Stomach (tissue), 4 donors: ENCODE results near the gene CCT4.

Source experiments
- POLR2A ChIP-seq, 4 donors: fragments of 450-650 bp; IDR thresholded peaks; one replicate each; pipeline ENCODE4 v1.6.1; 2016; ENCODE audit warnings: antibody characterized with exemption in 4 of 4, control low read depth in 2 of 4, mild to moderate bottlenecking in 1 of 4, moderate library complexity in 1 of 4
- POLR2AphosphoS5 ChIP-seq, 3 donors: sonication (generic); formaldehyde crosslinking; IDR thresholded peaks; one replicate each; pipeline ENCODE4 v1.6.1; 2016; ENCODE audit warnings: antibody characterized with exemption in 3 of 3
- TF ChIP-seq, protein P1 (sequence below), 7 experiments: fragments of 450-650 bp in 4 of 7; fragments of 200-600 bp in 3 of 7; sonication (generic) in 3 of 7; IDR thresholded peaks; one replicate each; pipeline ENCODE4 v1.5.1; 2016 to 2019; ENCODE audit warnings: antibody characterized with exemption in 7 of 7, control low read depth in 2 of 7, mild to moderate bottlenecking in 1 of 7

DNA sequence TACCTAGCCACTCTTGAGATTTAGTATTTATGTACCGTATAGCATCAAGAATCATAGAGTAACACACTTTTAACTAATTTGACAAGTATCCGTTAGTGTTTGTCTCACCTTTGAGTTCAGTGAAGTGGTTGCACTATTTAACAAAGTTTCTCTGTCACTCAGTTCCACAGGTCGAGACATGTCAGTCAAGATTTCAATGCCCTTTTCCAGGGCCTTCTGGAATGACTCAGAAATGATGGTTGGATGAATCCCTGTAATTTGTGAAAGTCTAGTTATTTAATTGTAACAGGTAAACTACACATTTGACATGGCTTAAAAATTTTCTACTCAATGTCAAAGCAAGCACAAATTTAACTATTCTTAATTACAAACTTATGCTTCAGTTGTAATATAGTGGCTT, 9.7 kb downstream of the CCT4 start:
- TF ChIP-seq, protein P1, sequence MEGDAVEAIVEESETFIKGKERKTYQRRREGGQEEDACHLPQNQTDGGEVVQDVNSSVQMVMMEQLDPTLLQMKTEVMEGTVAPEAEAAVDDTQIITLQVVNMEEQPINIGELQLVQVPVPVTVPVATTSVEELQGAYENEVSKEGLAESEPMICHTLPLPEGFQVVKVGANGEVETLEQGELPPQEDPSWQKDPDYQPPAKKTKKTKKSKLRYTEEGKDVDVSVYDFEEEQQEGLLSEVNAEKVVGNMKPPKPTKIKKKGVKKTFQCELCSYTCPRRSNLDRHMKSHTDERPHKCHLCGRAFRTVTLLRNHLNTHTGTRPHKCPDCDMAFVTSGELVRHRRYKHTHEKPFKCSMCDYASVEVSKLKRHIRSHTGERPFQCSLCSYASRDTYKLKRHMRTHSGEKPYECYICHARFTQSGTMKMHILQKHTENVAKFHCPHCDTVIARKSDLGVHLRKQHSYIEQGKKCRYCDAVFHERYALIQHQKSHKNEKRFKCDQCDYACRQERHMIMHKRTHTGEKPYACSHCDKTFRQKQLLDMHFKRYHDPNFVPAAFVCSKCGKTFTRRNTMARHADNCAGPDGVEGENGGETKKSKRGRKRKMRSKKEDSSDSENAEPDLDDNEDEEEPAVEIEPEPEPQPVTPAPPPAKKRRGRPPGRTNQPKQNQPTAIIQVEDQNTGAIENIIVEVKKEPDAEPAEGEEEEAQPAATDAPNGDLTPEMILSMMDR (IDR thresholded peaks at IDR 0.05): no peak
- TF ChIP-seq POLR2A (IDR thresholded peaks at IDR 0.05) (no peak), POLR2AphosphoS5 (IDR thresholded peaks at IDR 0.05) (no peak)
